Brain microvascular endothelial cell (primary cell): ENCODE data around the gene NDRG3.

Experiments
- DNase-seq: peaks from one replicate; pipeline ENCODE4 v3.0.0-alpha.2; 2020
- H3K27ac ChIP-seq: fragments of 250-450 bp; sonication (Bioruptor Pico); 2 replicates; pipeline ENCODE4 v1.5.1; 2020; ENCODE audit warnings: mild to moderate bottlenecking, moderate library complexity
- H3K27me3 ChIP-seq: fragments of 250-450 bp; sonication (Bioruptor Pico); replicated peaks from 2 replicates; pipeline ENCODE4 v1.5.1; 2020; ENCODE audit warnings: mild to moderate bottlenecking
- H3K36me3 ChIP-seq: fragments of 250-450 bp; sonication (Bioruptor Pico); replicated peaks from 2 replicates; pipeline ENCODE4 v1.5.1; 2020; ENCODE audit warnings: mild to moderate bottlenecking
- H3K4me3 ChIP-seq: 2 replicates; pipeline ENCODE4 v1.5.1; 2011; ENCODE audit warnings: low read depth, mild to moderate bottlenecking, control low read depth, low read length, moderate library complexity
- CTCF ChIP-seq: IDR thresholded peaks from 2 replicates; pipeline ENCODE4 v1.5.1; 2011; ENCODE audit warnings: low read depth, mild to moderate bottlenecking, moderate library complexity, low read length, control low read depth, inconsistent platforms; ENCODE audit errors: missing control alignments
- in situ Hi-C: cut with HindIII; loops from 2 replicates; pipeline ENCODE4 v1.10.0; 2017; ENCODE audit warnings: low sequenced_read_pairs, low pct_ligation_motif_present

The NDRG3 gene

DNA sequence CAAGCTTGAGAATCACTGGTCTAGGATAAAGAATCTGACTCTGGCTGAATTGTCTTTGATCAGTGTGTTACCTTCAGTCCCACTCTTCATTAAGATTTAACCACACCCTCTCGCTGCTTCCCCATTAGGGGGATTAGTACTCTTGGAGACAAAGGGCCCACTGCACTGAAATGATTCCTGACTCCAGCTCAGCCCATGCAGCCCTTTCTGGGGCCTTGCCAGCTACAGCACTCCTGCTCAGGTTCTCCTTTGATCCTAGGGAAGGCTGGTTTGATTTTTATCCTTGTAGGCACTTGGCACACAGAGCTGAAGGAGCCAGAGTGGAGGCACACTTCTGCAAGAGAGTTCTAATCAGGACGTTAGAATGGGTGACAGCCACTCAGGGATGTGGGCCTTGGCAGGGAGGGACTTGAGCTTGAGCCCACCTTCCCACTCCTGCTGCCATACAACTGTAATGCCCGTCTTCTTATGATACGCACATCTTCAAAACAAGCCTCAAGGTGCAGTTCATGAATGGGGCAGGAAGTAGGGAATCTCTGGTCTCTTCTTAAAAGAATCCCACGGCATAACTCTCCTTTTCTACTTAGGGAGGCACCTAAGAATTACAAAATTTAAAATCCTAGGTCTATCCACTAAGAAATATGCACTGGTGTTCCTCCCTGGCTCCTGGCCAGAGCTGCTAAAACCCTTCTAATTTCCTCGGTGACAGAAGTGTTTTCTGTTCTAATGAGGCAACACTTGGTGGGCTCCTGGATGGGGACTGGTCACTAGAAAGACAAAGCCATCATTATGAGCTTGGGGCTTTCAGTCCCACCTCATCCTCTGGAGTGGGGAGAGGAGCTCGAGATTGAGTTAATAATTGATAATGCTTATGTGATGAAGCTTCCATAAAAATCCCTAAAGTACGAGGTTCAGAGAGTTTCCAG lies 98.4 kb downstream of the NDRG3 start:
- Histone ChIP-seq H3K27me3 (no peaks in the 10 kb centered on the region), H3K4me3 (no peak overlapping the region), H3K36me3 (no peaks in the 10 kb centered on the region), H3K27ac (no peak overlapping the region)
- in situ Hi-C loops = no loop called here
- no peak for DNase-seq
- no peak for TF ChIP-seq CTCF

DNA sequence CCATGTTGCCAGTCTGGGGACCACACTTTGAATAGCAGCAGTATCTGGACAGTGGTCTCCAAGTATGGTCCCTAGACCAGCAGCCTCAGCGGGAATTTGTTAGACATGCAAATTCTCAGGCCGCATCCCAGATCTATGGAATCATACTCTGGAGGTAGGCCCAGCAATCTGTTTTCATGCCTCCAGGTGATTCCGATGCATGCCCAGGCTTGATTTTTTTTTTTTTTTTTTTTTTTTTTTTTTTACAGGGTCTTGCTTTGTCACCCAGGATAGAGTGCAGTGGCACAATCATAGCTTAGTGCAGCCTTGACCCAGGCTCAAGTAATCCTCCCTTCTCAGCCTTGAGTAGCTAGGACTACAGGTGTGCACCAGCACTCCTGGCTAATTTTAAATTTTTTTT lies 99.2 kb downstream of the NDRG3 start:
- no peak for DNase-seq
- H3K4me3 ChIP-seq = no peak overlapping the region
- H3K27me3 ChIP-seq = no peaks in the 10 kb centered on the region
- in situ Hi-C loops = no loop called here
- H3K27ac ChIP-seq = no peak overlapping the region
- no peaks in the 10 kb centered on the region for H3K36me3 ChIP-seq
- TF ChIP-seq CTCF = no peak

GRCh38 chr20:36645998-36646397 lies 99.9 kb downstream of the NDRG3 start, which contains the start of gene SLA2:
Gene SLA2 (minus strand): TSS chr20:36646196. CDS start chr20:36641335, 4,861 bp downstream.
- no peak for DNase-seq
- no peaks in the 10 kb centered on the region for H3K36me3 ChIP-seq
- no peak for TF ChIP-seq CTCF
- H3K27ac ChIP-seq = no peak within 1 kb of the TSS
- H3K27me3 ChIP-seq = no peaks in the 10 kb centered on the region
- no peak within 1 kb of the TSS for H3K4me3 ChIP-seq
- in situ Hi-C loops = no loop called here

- Histone ChIP-seq H3K27me3 (no peaks in the 10 kb centered on the region), H3K4me3 (no peak overlapping the region), H3K27ac (no peak overlapping the region), H3K36me3 (no peaks in the 10 kb centered on the region)
- no peak for DNase-seq
- TF ChIP-seq CTCF = no peak
- in situ Hi-C loops = no loop called here
Observed at GRCh38 chr20:36645353-36645752, 100.5 kb downstream of the NDRG3 start.

DNA sequence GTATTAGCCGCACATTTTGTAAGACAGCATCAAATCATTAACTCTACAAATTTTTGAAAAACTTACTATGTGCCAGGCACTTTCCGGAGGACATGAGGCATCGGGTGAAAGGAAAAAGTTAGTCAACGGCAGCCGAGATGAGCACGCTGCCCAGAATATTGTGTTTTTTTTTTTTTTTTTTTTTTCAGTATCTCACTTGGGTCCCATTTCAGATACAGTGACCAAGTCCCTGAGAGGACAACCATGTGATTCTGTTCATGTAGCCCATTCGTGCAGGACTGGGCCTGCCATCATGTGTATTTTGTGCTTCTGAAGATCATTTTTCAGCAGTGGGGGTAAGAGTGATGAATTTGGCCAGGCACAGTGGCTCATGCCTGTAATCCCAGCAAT lies 101.2 kb downstream of the NDRG3 start:
- H3K36me3 ChIP-seq = no peaks in the 10 kb centered on the region
- DNase-seq = no peak
- no peak overlapping the region for H3K27ac ChIP-seq
- no peaks in the 10 kb centered on the region for H3K27me3 ChIP-seq
- in situ Hi-C loops = no loop called here
- no peak for TF ChIP-seq CTCF
- H3K4me3 ChIP-seq = no peak overlapping the region
